Ramos (cell line): Measurements from ENCODE around the gene VPS33A.
"Not testable (repeated sequence)": the region's sequence is repeated elsewhere in the genome, so short reads cannot be mapped to it uniquely, and the experiment has no call there.

Source experiments
- in situ Hi-C: fragments of 300-500 bp; cut with MboI; formaldehyde crosslinking; loops from one replicate; pipeline ENCODE4 v1.14.3; 2022; ENCODE audit warnings: low sequenced_read_pairs; ENCODE audit not compliant: unreplicated experiment

VPS33A gene

GRCh38 chr12:122266230-122266901 lies at the start of gene VPS33A:
Gene VPS33A, minus strand, starts transcription at chr12:122266494. Its CDS starts 86 bp downstream, at chr12:122266408.
- in situ Hi-C loops, result no loop called here

DNA sequence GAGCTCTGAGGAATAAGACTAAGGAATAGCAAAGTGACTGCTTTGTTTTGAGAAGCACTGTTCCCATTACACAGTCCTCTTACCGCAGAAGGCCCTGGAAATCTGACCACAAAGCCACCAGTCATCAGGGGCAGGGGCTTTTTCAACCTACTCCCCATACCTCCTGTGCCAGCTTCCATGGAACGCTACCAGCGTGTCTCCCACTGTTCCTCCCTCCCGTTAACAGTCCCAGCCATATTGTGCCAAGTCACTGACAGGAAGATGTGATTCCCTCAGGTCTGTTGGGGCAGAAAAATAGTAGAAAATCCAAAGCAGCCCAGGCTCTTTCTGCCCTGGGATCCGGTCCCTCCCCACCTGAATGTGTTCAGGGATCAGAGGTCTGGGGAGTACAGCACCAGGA lies 46.6 kb upstream of the VPS33A start:
- in situ Hi-C loops, result no loop called here

DNA sequence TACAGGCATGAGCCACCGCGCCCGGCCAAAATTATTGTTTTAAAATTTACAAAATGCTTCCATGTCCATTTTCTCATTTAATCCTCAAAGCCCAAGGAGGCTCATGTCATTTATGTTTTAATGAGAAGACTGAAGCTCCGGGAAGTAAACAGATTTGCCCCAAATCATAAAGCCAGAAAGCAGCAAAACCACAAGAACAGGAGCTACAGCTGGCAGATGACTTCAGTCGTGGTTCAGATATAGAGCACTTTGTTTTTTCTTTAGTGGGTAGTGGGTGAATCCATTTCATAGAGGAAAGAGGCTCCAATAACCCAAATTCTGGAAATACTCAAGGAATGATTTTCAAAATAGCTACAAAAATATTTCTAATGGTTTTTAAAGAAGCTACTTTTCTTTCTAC lies 45.4 kb upstream of the VPS33A start:
- in situ Hi-C loops, result no loop called here

GRCh38 chr12:122310626-122311333 lies 44.5 kb upstream of the VPS33A start:
- in situ Hi-C loops, result no loop called here

GRCh38 chr12:122309564-122310121 lies 43.3 kb upstream of the VPS33A start:
- in situ Hi-C loops, result no loop called here

DNA sequence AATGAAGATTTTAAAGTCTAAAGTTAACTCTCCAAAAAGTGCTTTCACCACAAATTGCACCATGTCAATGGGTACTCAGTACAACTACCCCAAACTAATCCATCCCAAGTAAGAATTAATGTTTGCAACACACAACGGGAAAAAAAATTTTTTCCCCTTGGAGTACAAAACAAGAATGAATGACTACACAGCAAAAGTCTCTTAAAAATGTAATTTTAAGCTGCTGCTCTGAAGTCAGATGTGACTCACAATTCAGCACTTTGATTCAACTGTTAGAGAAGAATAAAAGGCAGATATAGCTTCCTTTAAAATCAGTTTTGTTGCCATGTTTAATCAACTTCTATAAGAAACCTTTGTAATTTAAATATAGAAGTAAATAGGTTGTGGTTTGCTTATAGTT lies 42.5 kb upstream of the VPS33A start:
- in situ Hi-C loops, result no loop called here

GRCh38 chr12:122306407-122306806 lies 40.1 kb upstream of the VPS33A start:
- in situ Hi-C loops, result no loop called here

DNA sequence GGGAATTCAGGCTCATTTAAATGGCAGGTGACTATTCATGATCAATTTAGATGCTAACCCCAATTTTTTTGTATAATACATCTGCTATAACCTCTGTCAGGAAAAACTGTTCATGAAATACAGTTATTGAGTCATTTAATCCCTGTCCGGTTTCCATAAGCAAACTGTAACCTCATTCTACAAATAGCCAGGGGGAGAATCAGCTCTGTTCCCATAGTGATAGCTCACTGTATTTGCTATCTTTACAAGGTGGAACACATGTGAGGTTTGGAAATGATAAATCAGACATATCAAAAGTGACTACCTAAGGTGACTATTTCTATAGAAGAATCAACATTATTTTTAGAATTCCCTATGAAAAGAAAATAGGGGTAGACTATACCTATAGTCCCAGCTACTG lies 38.6 kb upstream of the VPS33A start:
- in situ Hi-C loops, result no loop called here

DNA sequence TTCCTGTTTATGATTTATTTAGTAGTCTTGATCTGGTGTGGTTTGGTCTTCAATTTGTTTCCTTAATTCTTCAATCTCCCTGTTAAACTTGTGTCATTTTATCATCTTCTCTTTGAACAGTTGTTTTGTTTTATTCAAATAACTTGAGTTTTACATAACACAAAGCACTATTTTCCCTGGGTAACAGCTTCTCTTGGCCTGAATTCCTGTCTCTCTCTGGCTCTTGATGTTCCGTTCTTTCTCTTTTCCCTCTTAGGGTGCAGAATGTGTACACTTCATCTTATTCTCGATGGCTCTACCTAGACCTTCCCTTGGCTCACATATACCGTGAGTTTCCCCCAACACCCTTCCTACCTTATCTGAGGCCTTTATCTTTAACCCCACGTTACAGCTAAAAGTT lies 36.8 kb upstream of the VPS33A start:
- in situ Hi-C loops, result no loop called here

GRCh38 chr12:122298071-122298748 lies 31.9 kb upstream of the VPS33A start:
- in situ Hi-C loops, result no loop called here

GRCh38 chr12:122297494-122297893 lies 31.2 kb upstream of the VPS33A start:
- in situ Hi-C loops, result no loop called here

DNA sequence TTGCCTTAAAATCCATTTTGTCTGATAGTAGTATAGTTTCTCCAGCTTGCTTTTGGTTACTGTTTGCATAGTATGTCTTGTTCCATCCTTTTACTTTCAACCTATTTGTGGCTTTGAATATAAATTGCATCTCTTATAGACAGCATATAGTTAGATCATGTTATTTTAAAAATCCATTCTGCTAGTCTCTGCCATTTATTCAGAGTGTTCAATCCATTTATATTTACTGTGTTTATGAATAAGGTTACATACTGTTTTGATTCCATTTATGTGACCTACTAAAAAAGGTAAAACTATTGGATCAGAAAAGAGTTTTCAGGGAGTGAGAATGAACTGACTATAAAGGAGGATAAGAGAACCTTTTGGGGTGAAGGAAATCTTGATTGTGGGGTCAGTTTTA lies 29.6 kb upstream of the VPS33A start:
- in situ Hi-C loops, result no loop called here

GRCh38 chr12:122293081-122293480 lies 26.8 kb upstream of the VPS33A start:
- in situ Hi-C loops, result no loop called here

DNA sequence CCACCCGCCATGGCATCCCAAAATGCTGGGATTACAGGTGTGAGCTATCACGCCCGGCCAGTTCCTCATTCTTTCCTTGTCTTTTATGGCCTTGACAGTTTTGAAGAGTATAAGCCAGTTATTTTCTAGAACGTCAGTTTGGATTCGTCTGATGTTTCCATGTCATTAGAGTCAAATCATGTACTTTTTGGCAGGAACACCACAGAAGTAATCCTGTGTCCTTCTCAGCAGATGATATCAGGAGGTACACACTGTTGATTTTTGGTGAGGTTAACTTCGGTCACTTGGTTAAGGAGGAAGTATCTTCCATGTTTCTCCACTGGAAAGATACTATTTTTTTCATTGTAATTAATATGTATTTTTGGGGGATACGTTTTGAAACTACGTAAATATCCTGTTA lies 25.1 kb upstream of the VPS33A start:
- in situ Hi-C loops, result no loop called here

GRCh38 chr12:122283680-122284079 lies 17.4 kb upstream of the VPS33A start:
- in situ Hi-C loops, result no loop called here

GRCh38 chr12:122282061-122282460 lies 15.8 kb upstream of the VPS33A start:
- in situ Hi-C loops, result no loop called here

GRCh38 chr12:122276242-122276641 lies 9.9 kb upstream of the VPS33A start:
- in situ Hi-C loops, result no loop called here

DNA sequence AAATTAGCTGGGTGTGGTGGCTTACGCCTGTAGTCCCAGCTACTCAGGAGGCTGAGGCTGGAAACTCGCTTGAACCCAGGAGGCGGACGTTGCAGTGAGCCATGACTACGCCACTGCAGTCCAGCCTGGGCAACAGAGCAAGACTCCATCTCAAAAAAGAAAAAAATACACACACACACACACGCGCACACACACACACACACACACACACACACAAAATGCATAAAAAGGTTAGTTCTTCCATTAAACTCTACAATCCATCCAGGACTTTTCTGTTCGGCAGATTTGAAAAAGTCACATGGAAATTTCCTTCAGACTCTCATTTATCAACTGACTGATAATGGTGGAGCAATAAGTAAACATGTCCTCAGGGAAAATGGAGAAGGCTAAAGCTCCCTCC lies 9.2 kb upstream of the VPS33A start:
- in situ Hi-C loops, result no loop called here

- in situ Hi-C loops, result no loop called here
Measured at GRCh38 chr12:122265886-122266229, 436 bp downstream of the VPS33A start.

DNA sequence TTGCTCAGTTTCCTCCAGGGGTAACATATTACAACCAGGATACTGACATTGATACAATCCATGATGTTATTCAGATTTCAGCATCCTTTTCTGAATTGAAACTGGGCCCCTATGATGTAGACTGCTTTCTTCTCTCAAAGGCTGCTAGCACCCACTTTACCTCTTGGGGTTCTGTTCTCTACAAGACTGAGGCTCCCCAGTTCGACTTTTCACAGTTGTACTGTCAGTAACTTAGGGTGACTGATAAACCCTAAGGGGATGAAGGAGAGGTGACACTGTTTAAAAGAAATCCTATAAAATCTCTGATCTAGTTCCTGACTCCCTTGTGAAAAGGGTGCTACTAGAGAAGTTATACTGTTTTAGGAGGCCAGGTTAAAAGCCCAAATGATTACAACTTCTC lies 818 bp downstream of the VPS33A start:
- in situ Hi-C loops, result no loop called here

DNA sequence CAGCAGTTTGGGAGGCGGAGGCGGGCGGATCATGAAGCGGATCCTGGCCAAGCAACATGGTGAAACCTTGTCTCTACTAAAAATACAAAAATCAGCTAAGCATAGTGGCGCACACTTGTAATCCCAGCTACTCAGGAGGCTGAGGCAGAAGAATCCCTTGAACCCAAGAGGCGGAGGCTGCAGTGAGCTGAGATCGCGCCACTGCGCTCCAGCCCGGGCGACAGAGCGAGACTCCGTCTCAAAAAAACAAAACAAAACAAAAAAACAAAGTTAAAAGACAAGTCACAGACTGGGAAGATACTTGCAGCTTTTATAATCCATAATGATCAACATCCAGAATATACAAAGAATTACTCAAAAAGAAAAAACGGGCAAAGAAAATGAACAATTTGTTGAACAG lies 5.6 kb downstream of the VPS33A start:
- in situ Hi-C loops, result not testable (repeated sequence)
